ENCODE measurements around the gene SULT1B1.

DNA sequence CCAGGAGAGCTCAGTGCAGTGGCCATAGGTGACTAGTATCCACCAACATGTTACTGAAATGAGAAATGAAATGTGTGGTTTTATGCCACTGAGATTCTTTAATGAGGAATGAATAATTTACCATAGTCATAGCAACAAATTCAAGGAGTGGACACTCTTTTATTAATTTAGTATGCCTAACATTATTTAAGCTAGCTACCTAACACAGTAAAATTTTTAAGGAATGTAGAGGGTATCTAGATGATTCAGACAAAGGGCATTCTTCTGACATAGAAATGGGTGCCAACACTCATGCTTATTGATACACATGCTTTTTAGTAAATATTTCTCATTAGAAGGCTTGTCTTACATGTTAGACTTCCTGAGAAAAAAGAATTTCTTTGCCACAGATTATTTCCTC, 33.3 kb upstream of the SULT1B1 start:
- TF ChIP-seq, protein P1, sequence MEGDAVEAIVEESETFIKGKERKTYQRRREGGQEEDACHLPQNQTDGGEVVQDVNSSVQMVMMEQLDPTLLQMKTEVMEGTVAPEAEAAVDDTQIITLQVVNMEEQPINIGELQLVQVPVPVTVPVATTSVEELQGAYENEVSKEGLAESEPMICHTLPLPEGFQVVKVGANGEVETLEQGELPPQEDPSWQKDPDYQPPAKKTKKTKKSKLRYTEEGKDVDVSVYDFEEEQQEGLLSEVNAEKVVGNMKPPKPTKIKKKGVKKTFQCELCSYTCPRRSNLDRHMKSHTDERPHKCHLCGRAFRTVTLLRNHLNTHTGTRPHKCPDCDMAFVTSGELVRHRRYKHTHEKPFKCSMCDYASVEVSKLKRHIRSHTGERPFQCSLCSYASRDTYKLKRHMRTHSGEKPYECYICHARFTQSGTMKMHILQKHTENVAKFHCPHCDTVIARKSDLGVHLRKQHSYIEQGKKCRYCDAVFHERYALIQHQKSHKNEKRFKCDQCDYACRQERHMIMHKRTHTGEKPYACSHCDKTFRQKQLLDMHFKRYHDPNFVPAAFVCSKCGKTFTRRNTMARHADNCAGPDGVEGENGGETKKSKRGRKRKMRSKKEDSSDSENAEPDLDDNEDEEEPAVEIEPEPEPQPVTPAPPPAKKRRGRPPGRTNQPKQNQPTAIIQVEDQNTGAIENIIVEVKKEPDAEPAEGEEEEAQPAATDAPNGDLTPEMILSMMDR (IDR thresholded peaks at IDR 0.05), result no peak
- TF ChIP-seq EP300 (IDR thresholded peaks at IDR 0.05), result no peak
- no peak for TF ChIP-seq POLR2A (IDR thresholded peaks at IDR 0.05)
